Tibial artery (tissue), 4 donors: ENCODE data around the gene ALDH1L2.

Experiments
- DNase-seq, 2 donors: peaks; one replicate each; pipeline ENCODE4 v3.0.0-alpha.2; 2019
- H3K27ac ChIP-seq, 2 donors: fragments of 200-600 bp; sonication (generic) in 1 of 2; 1 replicate in 1 of 2; 2 replicates in 1 of 2; pipeline ENCODE4 v1.5.1; 2018 to 2019; ENCODE audit warnings: mild to moderate bottlenecking in 1 of 2
- H3K27me3 ChIP-seq, 2 donors: fragments of 200-600 bp; sonication (generic) in 1 of 2; one replicate each; pipeline versions ENCODE4 v1.5.1 to v1.6.0; 2016 to 2019
- H3K36me3 ChIP-seq, 3 donors: fragments of 200-600 bp; sonication (generic) in 2 of 3; one replicate each; pipeline ENCODE4 v1.5.1; 2016 to 2019; ENCODE audit warnings: mild to moderate bottlenecking in 2 of 3
- H3K4me1 ChIP-seq, 4 donors: fragments of 200-600 bp; sonication (generic) in 2 of 4; 1 replicate in 3 of 4; 2 replicates in 1 of 4; pipeline ENCODE4 v1.5.1; 2016 to 2019
- H3K4me3 ChIP-seq, 2 donors: fragments of 200-600 bp; sonication (generic) in 1 of 2; 1 replicate in 1 of 2; 2 replicates in 1 of 2; pipeline ENCODE4 v1.5.1; 2018 to 2019; ENCODE audit warnings: mild to moderate bottlenecking in 2 of 2
- H3K9me3 ChIP-seq, 3 donors: fragments of 200-600 bp; sonication (generic) in 1 of 3; one replicate each; pipeline ENCODE4 v1.5.1; 2016 to 2019
- intact Hi-C: fragments of 100-400 bp; cut with DNase I; formaldehyde crosslinking; loops from one replicate; pipeline ENCODE4 v1.15.0; 2023; ENCODE audit warnings: low total_unique reads
- TF ChIP-seq, protein P1 (sequence below), 2 experiments: fragments of 200-600 bp in 1 of 2; fragments of 450-650 bp in 1 of 2; IDR thresholded peaks; one replicate each; pipeline ENCODE4 v1.5.1; 2017 to 2019; ENCODE audit warnings: antibody characterized with exemption in 2 of 2, mild to moderate bottlenecking in 1 of 2, moderate library complexity in 1 of 2

ALDH1L2 gene

DNA sequence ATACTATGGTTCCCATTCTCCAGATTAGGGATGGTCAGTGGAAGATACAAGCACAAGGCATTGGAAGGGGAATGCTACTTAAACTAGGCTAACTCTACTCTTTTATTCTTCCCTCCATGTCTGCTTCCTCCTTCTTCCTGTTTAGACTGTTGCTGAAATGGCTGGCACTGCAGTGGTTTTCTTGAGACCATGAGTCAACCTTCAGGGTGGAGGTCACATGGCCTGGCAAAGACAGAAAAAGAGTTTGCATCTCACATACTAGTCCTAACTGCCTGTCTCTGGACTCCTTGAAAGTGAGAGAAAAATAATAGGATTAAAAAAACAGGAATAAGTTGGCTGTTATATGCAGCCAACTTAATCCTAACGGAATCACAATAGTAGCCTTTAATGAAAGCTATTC is 37.0 kb downstream of the ALDH1L2 start:
- H3K4me1 ChIP-seq: no peaks in the 10 kb centered on the region
- H3K36me3 ChIP-seq: peaks cover 19 to 40% (median 34%) of the 10 kb centered on the region in 3 donors
- no peaks in the 10 kb centered on the region for H3K27me3 ChIP-seq
- H3K4me3 ChIP-seq: no peak overlapping the region
- DNase-seq: no peak
- no peaks in the 10 kb centered on the region for H3K9me3 ChIP-seq
- TF ChIP-seq, protein P1, sequence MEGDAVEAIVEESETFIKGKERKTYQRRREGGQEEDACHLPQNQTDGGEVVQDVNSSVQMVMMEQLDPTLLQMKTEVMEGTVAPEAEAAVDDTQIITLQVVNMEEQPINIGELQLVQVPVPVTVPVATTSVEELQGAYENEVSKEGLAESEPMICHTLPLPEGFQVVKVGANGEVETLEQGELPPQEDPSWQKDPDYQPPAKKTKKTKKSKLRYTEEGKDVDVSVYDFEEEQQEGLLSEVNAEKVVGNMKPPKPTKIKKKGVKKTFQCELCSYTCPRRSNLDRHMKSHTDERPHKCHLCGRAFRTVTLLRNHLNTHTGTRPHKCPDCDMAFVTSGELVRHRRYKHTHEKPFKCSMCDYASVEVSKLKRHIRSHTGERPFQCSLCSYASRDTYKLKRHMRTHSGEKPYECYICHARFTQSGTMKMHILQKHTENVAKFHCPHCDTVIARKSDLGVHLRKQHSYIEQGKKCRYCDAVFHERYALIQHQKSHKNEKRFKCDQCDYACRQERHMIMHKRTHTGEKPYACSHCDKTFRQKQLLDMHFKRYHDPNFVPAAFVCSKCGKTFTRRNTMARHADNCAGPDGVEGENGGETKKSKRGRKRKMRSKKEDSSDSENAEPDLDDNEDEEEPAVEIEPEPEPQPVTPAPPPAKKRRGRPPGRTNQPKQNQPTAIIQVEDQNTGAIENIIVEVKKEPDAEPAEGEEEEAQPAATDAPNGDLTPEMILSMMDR (IDR thresholded peaks at IDR 0.05): no peak
- intact Hi-C loops: no loop called here
- no peak overlapping the region for H3K27ac ChIP-seq

- Histone ChIP-seq H3K36me3 (peaks cover 5 to 7% (median 5%) of the 10 kb centered on the region in 3 donors), H3K9me3 (no peaks in the 10 kb centered on the region), H3K27ac (no peak overlapping the region), H3K4me3 (no peak overlapping the region), H3K27me3 (no peaks in the 10 kb centered on the region), H3K4me1 (no peaks in the 10 kb centered on the region)
- TF ChIP-seq, protein P1 (IDR thresholded peaks at IDR 0.05): no peak
- intact Hi-C loops: no loop called here
- DNase-seq: no peak
These were observed 43.1 kb downstream of the ALDH1L2 start for GRCh38 chr12:105041186-105041585.

DNA sequence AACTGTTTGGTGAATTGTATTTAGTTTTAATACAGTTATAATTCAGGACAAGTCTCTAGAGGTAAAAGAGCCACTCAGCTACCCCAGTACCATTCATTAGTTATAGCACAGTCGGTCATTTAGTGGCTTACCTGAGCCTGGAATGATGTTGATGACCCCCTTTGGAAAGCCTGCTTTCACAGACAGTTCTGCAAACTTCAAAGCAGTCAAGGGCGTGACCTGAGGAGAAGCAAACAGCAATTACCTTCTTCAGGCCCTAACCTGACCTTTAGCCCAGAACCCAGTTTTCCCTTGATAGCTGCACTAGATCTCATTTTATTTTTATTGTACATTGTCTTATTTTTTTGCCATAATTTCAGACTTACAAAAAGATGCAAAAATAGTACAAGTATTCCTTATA is 43.8 kb downstream of the ALDH1L2 start:
- Histone ChIP-seq H3K4me3 (no peak overlapping the region), H3K36me3 (peaks cover 5 to 7% (median 5%) of the 10 kb centered on the region in 3 donors), H3K27me3 (no peaks in the 10 kb centered on the region), H3K9me3 (no peaks in the 10 kb centered on the region), H3K27ac (no peak overlapping the region), H3K4me1 (no peaks in the 10 kb centered on the region)
- intact Hi-C loops: no loop called here
- TF ChIP-seq, protein P1 (IDR thresholded peaks at IDR 0.05): no peak
- DNase-seq: no peak

- peaks cover 0 to 10% (median 0%) of the 10 kb centered on the region in 4 donors for H3K4me1 ChIP-seq
- no peak for DNase-seq
- no peak overlapping the region for H3K4me3 ChIP-seq
- TF ChIP-seq, protein P1 (IDR thresholded peaks at IDR 0.05): no peak
- H3K27me3 ChIP-seq: no peaks in the 10 kb centered on the region
- H3K27ac ChIP-seq: no peak overlapping the region
- no peaks in the 10 kb centered on the region for H3K9me3 ChIP-seq
- intact Hi-C loops: no loop called here
- H3K36me3 ChIP-seq: peaks cover 0 to 8% (median 7%) of the 10 kb centered on the region in 3 donors
These were observed 47.2 kb downstream of the ALDH1L2 start for GRCh38 chr12:105036937-105037649.

DNA sequence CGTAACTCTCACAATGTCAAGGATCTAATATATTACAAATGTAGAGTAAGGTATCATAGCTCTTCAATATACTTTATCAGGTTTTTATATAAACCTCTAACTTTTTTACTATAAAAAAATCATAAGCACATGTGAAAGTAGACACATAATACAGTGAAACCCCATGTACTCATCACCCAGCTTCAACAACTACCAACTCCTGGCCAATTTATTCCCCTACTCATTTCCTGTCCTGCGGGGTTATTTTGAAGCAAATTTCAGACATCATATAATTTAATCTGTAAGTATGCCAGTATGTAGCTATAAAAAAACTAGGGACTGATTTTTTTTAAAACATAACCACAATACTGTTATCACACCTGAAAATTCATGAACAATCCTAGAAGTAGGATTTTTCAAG is 50.4 kb downstream of the ALDH1L2 start:
- Histone ChIP-seq H3K4me1 (peaks cover 0 to 10% (median 0%) of the 10 kb centered on the region in 4 donors), H3K4me3 (no peak overlapping the region), H3K27me3 (no peaks in the 10 kb centered on the region), H3K27ac (no peak overlapping the region), H3K9me3 (no peaks in the 10 kb centered on the region), H3K36me3 (peaks cover 0 to 14% (median 14%) of the 10 kb centered on the region in 3 donors)
- TF ChIP-seq, protein P1 (IDR thresholded peaks at IDR 0.05): no peak
- intact Hi-C loops: no loop called here
- DNase-seq: no peak
